ENCODE measurements around the gene TRABD2A.
"Not testable (repeated sequence)": the region's sequence is repeated elsewhere in the genome, so short reads cannot be mapped to it uniquely, and the experiment has no call there.

TRABD2A gene

GRCh38 chr2:84778911-84779690, 101.8 kb downstream of the TRABD2A start:
- DNase-seq (ENCODE audit: low read depth in 2 of 2): no peak

GRCh38 chr2:84776011-84776410, 104.9 kb downstream of the TRABD2A start:
- DNase-seq (ENCODE audit: low read depth in 2 of 2): no peak

GRCh38 chr2:84773562-84773961, 107.3 kb downstream of the TRABD2A start:
- not testable (repeated sequence) for DNase-seq (ENCODE audit: low read depth in 2 of 2)

All from stimulated activated CD8-positive, alpha-beta memory T cell treated with anti-CD3 and anti-CD28 coated beads, Interleukin-2, amount 100 ng/mL, for 1 hour (primary cell).